Nephron (organoid): ENCODE results near the gene GJB5.
"Not testable (repeated sequence)": the region's sequence is repeated elsewhere in the genome, so short reads cannot be mapped to it uniquely, and the experiment has no call there.

ENCODE experiments used
- H3K27ac Mint-ChIP-seq, 3 experiments: 2 replicates each; pipeline ENCODE4 v1.8.0; 2020; ENCODE audit warnings: mixed read lengths in 3 of 3, mild to moderate bottlenecking in 2 of 3, moderate library complexity in 1 of 3
- H3K27me3 Mint-ChIP-seq: 2 replicates; pipeline ENCODE4 v1.8.0; 2021; ENCODE audit warnings: low read depth, mild to moderate bottlenecking, moderate library complexity, mixed read lengths
- H3K36me3 Mint-ChIP-seq: 2 replicates; pipeline ENCODE4 v1.8.0; 2020; ENCODE audit warnings: low read depth, mixed read lengths
- H3K4me1 Mint-ChIP-seq: 2 replicates; pipeline ENCODE4 v1.8.0; 2020; ENCODE audit warnings: mixed read lengths
- H3K4me3 Mint-ChIP-seq, 3 experiments: 2 replicates each; pipeline ENCODE4 v1.8.0; 2020; ENCODE audit warnings: mild to moderate bottlenecking in 3 of 3, mixed read lengths in 3 of 3, moderate library complexity in 2 of 3
- H3K9me3 Mint-ChIP-seq: 2 replicates; pipeline ENCODE4 v1.8.0; 2020; ENCODE audit warnings: mixed read lengths
- TF ChIP-seq, protein P1 (sequence below), 3 experiments: fragments of 200-600 bp; sonication (generic); IDR thresholded peaks; one replicate each; pipeline ENCODE4 v1.5.0; 2021; ENCODE audit warnings: antibody characterized with exemption in 3 of 3; ENCODE audit not compliant: unreplicated experiment in 3 of 3

The GJB5 gene

DNA sequence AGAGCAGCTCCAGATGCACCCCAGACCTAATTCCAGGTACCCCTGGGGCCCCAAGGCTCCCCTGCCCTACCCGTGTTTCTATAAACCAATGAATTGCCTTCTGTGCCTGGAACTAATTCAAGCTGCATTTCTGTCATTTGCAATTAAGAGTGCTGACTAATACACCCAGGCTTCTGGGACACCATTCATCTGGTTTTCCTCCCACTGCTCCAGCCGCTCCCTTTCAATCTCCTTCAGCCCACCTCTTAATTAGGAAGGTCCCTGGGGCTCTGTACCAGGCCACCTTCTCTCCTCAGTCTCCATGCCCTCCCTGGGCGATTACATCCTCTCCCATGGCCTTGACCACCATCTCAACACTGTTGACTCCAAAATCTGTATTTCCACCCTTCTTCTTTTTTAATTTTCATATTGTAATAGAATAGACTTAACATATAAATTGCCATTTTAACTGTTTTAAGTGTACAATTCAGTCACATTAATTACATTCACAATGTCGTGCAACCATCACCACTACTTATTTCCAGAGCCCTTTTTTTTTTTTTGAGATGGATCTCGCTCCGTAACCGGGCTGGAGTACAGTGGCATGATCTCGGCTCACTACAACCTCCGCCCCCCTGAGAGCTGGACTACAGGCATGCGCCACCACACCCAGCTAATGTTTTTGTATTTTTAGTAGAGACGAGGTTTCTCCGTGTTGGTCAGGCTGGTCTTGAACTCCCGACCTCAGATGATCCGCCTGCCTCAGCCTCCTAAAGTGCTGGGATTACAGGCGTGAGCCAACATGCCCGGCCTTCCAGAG is 16.9 kb downstream of the GJB5 start:
- Mint-ChIP-seq H3K27ac (no peak overlapping the region), H3K27me3 (peaks cover 5% of the 10 kb centered on the region), H3K9me3 (no peaks in the 10 kb centered on the region), H3K4me1 (no peaks in the 10 kb centered on the region), H3K36me3 (no peaks in the 10 kb centered on the region), H3K4me3 (no peak overlapping the region)
- TF ChIP-seq, protein P1, sequence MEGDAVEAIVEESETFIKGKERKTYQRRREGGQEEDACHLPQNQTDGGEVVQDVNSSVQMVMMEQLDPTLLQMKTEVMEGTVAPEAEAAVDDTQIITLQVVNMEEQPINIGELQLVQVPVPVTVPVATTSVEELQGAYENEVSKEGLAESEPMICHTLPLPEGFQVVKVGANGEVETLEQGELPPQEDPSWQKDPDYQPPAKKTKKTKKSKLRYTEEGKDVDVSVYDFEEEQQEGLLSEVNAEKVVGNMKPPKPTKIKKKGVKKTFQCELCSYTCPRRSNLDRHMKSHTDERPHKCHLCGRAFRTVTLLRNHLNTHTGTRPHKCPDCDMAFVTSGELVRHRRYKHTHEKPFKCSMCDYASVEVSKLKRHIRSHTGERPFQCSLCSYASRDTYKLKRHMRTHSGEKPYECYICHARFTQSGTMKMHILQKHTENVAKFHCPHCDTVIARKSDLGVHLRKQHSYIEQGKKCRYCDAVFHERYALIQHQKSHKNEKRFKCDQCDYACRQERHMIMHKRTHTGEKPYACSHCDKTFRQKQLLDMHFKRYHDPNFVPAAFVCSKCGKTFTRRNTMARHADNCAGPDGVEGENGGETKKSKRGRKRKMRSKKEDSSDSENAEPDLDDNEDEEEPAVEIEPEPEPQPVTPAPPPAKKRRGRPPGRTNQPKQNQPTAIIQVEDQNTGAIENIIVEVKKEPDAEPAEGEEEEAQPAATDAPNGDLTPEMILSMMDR (IDR thresholded peaks at IDR 0.05; ENCODE audit: unreplicated experiment in 3 of 3): no peak

DNA sequence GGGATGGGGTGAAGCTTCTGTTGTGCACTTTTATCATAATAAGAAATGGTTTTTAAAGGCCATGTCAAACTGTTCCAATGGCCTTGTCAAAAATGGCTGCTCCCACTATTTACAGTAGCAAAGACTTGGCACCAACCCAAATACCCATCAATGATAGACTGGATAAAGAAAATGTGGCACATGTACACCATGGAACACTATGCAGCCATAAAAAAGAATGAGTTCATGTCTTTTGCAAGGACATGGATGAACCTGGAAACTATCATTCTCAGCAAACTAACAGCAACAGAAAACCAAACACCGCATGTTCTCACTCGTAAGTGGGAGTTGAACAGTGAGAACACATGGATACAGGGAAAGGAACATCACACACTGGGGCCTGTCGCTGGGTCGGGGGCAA is 18.3 kb downstream of the GJB5 start:
- not testable (repeated sequence) for H3K4me3 Mint-ChIP-seq, H3K36me3 Mint-ChIP-seq, H3K4me1 Mint-ChIP-seq, H3K9me3 Mint-ChIP-seq, H3K27ac Mint-ChIP-seq
- peaks cover 14% of the 10 kb centered on the region for H3K27me3 Mint-ChIP-seq

DNA sequence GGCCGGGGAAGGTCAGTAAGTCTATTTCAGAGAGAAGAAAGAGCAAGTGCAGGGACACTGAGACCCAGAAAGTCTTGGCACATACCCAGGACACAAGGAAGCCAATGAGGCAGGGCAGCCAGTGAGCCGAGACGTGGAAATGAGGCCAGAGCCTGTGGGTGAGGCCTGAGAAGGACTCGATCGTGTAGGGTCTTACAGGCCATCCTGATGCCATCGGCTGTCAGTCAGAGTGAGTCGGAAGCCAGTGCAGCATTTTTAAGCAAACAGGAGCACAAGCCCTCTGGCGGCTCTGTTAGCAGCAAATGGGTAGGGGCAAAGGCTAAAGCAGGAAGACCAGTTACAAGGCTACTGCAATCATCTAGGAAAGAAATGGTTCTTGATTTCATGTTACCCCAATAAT is 20.1 kb downstream of the GJB5 start:
- H3K9me3 Mint-ChIP-seq: no peaks in the 10 kb centered on the region
- H3K4me3 Mint-ChIP-seq: no peak overlapping the region
- H3K27ac Mint-ChIP-seq: no peak overlapping the region
- H3K4me1 Mint-ChIP-seq: no peaks in the 10 kb centered on the region
- TF ChIP-seq, protein P1 (IDR thresholded peaks at IDR 0.05; ENCODE audit: unreplicated experiment in 3 of 3): no peak
- peaks cover 33% of the 10 kb centered on the region for H3K27me3 Mint-ChIP-seq
- H3K36me3 Mint-ChIP-seq: no peaks in the 10 kb centered on the region

DNA sequence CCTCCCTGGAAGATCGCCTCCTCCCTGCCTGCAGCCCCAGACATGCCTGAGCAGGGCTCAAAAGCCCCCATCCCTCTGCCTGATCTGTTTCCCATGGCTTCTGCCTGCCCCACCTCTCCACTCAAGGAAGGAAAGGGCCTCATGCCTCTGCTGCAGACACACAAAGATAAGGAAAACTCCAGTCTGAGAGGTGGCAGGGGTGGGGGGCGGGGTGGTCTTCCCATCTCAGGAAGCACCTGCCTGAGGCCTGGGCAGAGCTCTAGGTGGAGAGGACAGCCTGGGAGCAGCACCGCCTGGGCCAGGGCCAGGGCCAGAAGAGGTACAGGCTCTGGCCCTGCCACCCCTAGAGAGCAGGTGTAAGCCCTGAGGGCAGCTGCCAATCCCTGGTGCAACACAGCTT is 22.1 kb downstream of the GJB5 start:
- no peak overlapping the region for H3K4me3 Mint-ChIP-seq
- peaks cover 52% of the 10 kb centered on the region for H3K27me3 Mint-ChIP-seq
- no peaks in the 10 kb centered on the region for H3K4me1 Mint-ChIP-seq
- H3K36me3 Mint-ChIP-seq: no peaks in the 10 kb centered on the region
- H3K27ac Mint-ChIP-seq: no peak overlapping the region
- no peaks in the 10 kb centered on the region for H3K9me3 Mint-ChIP-seq
- TF ChIP-seq, protein P1 (IDR thresholded peaks at IDR 0.05; ENCODE audit: unreplicated experiment in 3 of 3): no peak

DNA sequence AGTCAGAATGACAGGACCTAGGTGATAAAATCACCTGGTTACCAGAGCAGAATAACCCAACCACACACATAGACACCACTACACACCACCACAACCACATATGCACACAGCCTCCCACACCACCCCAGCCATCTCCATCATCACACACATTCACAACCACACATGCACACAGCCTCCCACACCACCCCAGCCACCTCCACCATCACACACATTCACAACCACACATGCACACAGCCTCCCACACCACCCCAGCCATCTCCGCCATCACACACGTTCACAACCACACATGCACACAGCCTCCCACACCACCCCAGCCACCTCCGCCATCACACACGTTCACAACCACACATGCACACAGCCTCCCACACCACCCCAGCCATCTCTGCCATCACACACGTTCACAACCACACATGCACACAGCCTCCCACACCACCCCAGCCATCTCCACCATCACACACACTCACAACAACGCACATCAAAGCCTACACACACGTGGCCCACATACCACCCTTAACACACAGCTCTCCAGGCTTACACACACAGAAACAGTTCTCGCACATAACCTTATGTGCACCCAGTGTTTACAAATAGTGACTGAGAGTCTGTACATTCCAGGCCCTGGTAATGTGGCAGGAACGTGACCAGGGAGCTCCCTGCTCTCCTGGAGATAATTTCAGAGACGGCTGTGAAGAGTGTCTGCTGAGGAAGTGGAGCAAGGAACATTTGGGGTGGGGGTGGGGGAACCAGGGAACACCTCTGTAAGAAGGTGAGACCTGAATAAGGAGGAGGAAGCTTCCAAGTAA is 22.9 kb downstream of the GJB5 start:
- peaks cover 60% of the 10 kb centered on the region for H3K27me3 Mint-ChIP-seq
- no peaks in the 10 kb centered on the region for H3K36me3 Mint-ChIP-seq
- no peak overlapping the region for H3K4me3 Mint-ChIP-seq
- no peak overlapping the region for H3K27ac Mint-ChIP-seq
- H3K9me3 Mint-ChIP-seq: no peaks in the 10 kb centered on the region
- TF ChIP-seq, protein P1 (IDR thresholded peaks at IDR 0.05; ENCODE audit: unreplicated experiment in 3 of 3): no peak
- H3K4me1 Mint-ChIP-seq: no peaks in the 10 kb centered on the region

DNA sequence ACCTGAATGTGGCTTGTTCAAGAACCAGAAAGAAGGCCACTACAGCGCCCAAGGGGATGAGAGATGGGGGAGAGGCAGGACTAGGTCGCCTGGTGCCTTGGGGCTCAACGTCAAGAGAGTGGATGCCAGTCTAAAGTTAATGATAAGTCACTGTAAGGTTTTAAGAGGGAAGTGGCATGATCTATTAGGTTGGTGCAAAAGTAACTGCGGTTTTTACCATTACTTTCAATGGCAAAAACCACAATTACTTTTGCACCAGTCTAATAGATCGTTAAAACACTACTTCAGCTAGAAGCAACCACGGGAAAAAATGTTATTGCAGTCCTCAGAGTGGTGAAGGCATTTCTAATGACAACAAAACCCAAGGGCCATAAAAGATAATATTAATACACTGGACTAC is 23.5 kb downstream of the GJB5 start:
- Mint-ChIP-seq H3K27ac (no peak overlapping the region), H3K4me3 (no peak overlapping the region), H3K27me3 (peaks cover 66% of the 10 kb centered on the region), H3K9me3 (no peaks in the 10 kb centered on the region), H3K4me1 (no peaks in the 10 kb centered on the region), H3K36me3 (no peaks in the 10 kb centered on the region)
- TF ChIP-seq, protein P1 (IDR thresholded peaks at IDR 0.05; ENCODE audit: unreplicated experiment in 3 of 3): no peak
